BLaER1 treated with 17β-estradiol and CSF1 and Interleukin-3, amounts not matched to agents 10 nM and 100 nM (cell line): ENCODE measurements around the gene TRNP1.

Experiments used
- H3K27ac ChIP-seq, 11 experiments: shearing (Covaris generic); formaldehyde crosslinking; 2 replicates each; pipeline ENCODE4 v1.8.1; 2022
- H3K27me3 ChIP-seq, 11 experiments: shearing (Covaris generic); formaldehyde crosslinking; 2 replicates each; pipeline ENCODE4 v1.8.1; 2022
- H3K36me3 ChIP-seq, 11 experiments: shearing (Covaris generic); formaldehyde crosslinking; 2 replicates each; pipeline ENCODE4 v1.8.1; 2022
- H3K4me1 ChIP-seq, 10 experiments: shearing (Covaris generic); formaldehyde crosslinking; 2 replicates each; pipeline ENCODE4 v1.8.1; 2022
- H3K4me2 ChIP-seq, 11 experiments: shearing (Covaris generic); formaldehyde crosslinking; 2 replicates each; pipeline ENCODE4 v1.8.1; 2022
- H3K4me3 ChIP-seq, 10 experiments: shearing (Covaris generic); formaldehyde crosslinking; 2 replicates each; pipeline ENCODE4 v1.8.1; 2022
- H3K9ac ChIP-seq, 11 experiments: shearing (Covaris generic); formaldehyde crosslinking; 2 replicates each; pipeline ENCODE4 v1.8.1; 2022
- H3K9me3 ChIP-seq, 11 experiments: shearing (Covaris generic); formaldehyde crosslinking; replicated peaks in 1 of 11; 2 replicates each; pipeline ENCODE4 v1.8.1; 2022
- H4K20me1 ChIP-seq, 11 experiments: shearing (Covaris generic); formaldehyde crosslinking; 2 replicates each; pipeline ENCODE4 v1.8.1; 2022
- Cebpa-rat ChIP-seq, 11 experiments: shearing (Covaris generic); IDR thresholded peaks; 2 replicates each; pipeline ENCODE4 v1.8.1; 2022

The TRNP1 gene

GRCh38 chr1:26994787-26995517 is 1.5 kb downstream of the TRNP1 start:
- no peaks in the 10 kb centered on the region for H3K9me3 ChIP-seq
- H3K9ac ChIP-seq = peak overlapping the region in 9 of 11 experiments; percentile 56 to 75 (median 70); a peak in 12 of 22 replicates
- peak overlapping the region; percentile 89 to 100 (median 99) for H3K4me2 ChIP-seq
- peaks cover 38 to 73% (median 58%) of the 10 kb centered on the region in 10 experiments for H3K4me1 ChIP-seq
- H3K4me3 ChIP-seq = peak overlapping the region; percentile 58 to 82 (median 74)
- no peaks in the 10 kb centered on the region for H3K36me3 ChIP-seq
- H3K27me3 ChIP-seq = peaks cover 43 to 56% (median 48%) of the 10 kb centered on the region in 11 experiments
- TF ChIP-seq Cebpa-rat (IDR thresholded peaks at IDR 0.05) = no peak
- H3K27ac ChIP-seq = no peak overlapping the region
- peaks cover 0 to 26% (median 9%) of the 10 kb centered on the region in 11 experiments; a peak in 8 of 22 replicates for H4K20me1 ChIP-seq

DNA sequence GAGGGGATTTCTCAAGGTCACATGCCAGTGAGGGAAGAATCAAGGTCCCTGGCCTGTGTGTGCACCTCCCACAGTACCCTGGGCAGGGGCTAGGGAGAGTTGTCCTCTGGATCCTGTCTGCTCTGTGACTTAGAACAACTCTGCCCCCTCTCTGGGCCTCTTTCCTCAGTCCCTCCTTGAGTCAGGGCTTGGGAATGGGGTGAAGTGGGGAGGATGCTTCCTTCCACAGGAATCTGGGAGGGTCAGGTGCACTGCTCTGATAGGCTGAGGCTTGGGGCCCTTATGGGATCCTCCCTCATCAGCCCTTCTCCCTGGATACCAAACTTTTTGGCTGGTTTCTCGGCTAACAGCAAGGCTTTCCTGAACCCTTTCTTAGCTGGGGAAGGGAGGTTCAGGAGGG is 2.5 kb downstream of the TRNP1 start:
- H3K9ac ChIP-seq = no peak overlapping the region
- TF ChIP-seq Cebpa-rat (IDR thresholded peaks at IDR 0.05) = no peak
- peaks cover 0 to 26% (median 9%) of the 10 kb centered on the region in 11 experiments; a peak in 8 of 22 replicates for H4K20me1 ChIP-seq
- no peak overlapping the region for H3K27ac ChIP-seq
- peaks cover 43 to 56% (median 48%) of the 10 kb centered on the region in 11 experiments for H3K27me3 ChIP-seq
- H3K4me2 ChIP-seq = no peak overlapping the region
- H3K4me1 ChIP-seq = peaks cover 47 to 74% (median 65%) of the 10 kb centered on the region in 10 experiments
- no peaks in the 10 kb centered on the region for H3K9me3 ChIP-seq
- no peaks in the 10 kb centered on the region for H3K36me3 ChIP-seq
- no peak overlapping the region for H3K4me3 ChIP-seq

- TF ChIP-seq Cebpa-rat (IDR thresholded peaks at IDR 0.05) = no peak
- no peak overlapping the region for H3K9ac ChIP-seq
- no peak overlapping the region; a peak in 1 of 22 replicates for H3K4me2 ChIP-seq
- H3K4me1 ChIP-seq = peaks cover 47 to 74% (median 67%) of the 10 kb centered on the region in 10 experiments
- H3K9me3 ChIP-seq = no peaks in the 10 kb centered on the region
- no peaks in the 10 kb centered on the region for H3K36me3 ChIP-seq
- no peak overlapping the region for H3K4me3 ChIP-seq
- peaks cover 43 to 55% (median 48%) of the 10 kb centered on the region in 11 experiments for H3K27me3 ChIP-seq
- peaks cover 0 to 26% (median 9%) of the 10 kb centered on the region in 11 experiments; a peak in 8 of 22 replicates for H4K20me1 ChIP-seq
- H3K27ac ChIP-seq = no peak overlapping the region
Measured at GRCh38 chr1:26996665-26997064, 3.2 kb downstream of the TRNP1 start.

DNA sequence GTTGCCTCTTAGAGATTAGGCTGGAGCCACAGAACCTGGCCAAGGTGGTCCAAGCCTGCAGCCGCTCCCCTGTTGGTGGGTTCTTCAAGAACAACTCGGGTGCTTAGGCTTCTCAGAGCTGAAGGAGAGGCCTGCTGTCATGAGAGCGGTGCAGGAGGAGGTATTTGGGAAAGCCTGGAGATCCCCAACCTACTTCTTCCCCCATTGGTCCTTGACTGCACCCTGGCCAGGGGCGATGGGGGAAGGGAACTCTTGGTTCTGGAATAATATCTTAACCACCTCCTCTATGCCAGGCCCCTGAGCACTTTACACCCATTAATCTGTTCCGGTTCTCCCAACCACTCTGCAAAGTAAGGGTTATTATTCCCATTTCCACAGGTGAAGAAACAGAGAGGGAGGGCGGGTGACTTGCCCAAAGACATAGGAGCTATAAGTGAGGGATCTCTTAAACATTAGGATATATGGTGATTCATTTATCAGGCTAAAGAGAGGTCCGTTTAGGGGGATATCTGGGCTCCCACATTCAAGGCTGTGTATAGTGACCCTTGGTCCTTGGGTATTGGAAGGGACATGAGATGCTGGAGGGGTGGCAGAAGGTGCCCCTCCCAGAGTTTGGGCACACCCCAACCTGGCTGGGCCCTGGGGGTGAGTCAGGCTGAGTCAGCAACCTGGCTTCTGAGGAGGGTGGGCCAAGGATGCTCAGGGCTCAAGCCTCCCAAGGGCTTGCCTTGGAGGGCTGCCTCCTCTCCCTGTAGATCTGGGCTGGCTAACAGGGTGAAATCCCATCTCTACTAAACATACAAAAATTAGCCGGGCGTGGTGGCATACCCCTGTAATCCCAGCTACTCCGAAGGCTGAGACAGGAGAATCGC is 5.2 kb downstream of the TRNP1 start:
- Histone ChIP-seq H3K27ac (peak overlapping the region in 2 of 11 experiments; percentile 41 to 50; a peak in 2 of 22 replicates), H3K4me1 (peaks cover 48 to 80% (median 75%) of the 10 kb centered on the region in 10 experiments)

GRCh38 chr1:26999440-26999987 is 6.0 kb downstream of the TRNP1 start:
- no peaks in the 10 kb centered on the region for H3K36me3 ChIP-seq
- H3K27ac ChIP-seq = peak overlapping the region in 1 of 11 experiments; percentile 87; a peak in 2 of 22 replicates
- H3K4me3 ChIP-seq = no peak overlapping the region
- H3K9me3 ChIP-seq = no peaks in the 10 kb centered on the region
- no peak for TF ChIP-seq Cebpa-rat (IDR thresholded peaks at IDR 0.05)
- peaks cover 0 to 22% (median 7%) of the 10 kb centered on the region in 11 experiments; a peak in 8 of 22 replicates for H4K20me1 ChIP-seq
- H3K4me2 ChIP-seq = peak overlapping the region in 9 of 11 experiments; percentile 80 to 93 (median 90); a peak in 18 of 22 replicates
- H3K9ac ChIP-seq = no peak overlapping the region
- H3K27me3 ChIP-seq = peaks cover 26 to 31% (median 29%) of the 10 kb centered on the region in 11 experiments
- peaks cover 53 to 82% (median 75%) of the 10 kb centered on the region in 10 experiments for H3K4me1 ChIP-seq

More for the DNA sequence above, 5.2 kb downstream of the TRNP1 start:
- Histone ChIP-seq H3K4me2 (peak overlapping the region; percentile 68 to 93 (median 89)), H3K36me3 (no peaks in the 10 kb centered on the region), H3K9ac (peak overlapping the region in 1 of 11 experiments; percentile 47; a peak in 1 of 22 replicates), H3K9me3 (no peaks in the 10 kb centered on the region), H3K27me3 (peaks cover 34 to 39% (median 38%) of the 10 kb centered on the region in 11 experiments), H3K4me3 (no peak overlapping the region), H4K20me1 (peaks cover 0 to 26% (median 9%) of the 10 kb centered on the region in 11 experiments; a peak in 8 of 22 replicates)
- TF ChIP-seq Cebpa-rat (IDR thresholded peaks at IDR 0.05) = no peak

DNA sequence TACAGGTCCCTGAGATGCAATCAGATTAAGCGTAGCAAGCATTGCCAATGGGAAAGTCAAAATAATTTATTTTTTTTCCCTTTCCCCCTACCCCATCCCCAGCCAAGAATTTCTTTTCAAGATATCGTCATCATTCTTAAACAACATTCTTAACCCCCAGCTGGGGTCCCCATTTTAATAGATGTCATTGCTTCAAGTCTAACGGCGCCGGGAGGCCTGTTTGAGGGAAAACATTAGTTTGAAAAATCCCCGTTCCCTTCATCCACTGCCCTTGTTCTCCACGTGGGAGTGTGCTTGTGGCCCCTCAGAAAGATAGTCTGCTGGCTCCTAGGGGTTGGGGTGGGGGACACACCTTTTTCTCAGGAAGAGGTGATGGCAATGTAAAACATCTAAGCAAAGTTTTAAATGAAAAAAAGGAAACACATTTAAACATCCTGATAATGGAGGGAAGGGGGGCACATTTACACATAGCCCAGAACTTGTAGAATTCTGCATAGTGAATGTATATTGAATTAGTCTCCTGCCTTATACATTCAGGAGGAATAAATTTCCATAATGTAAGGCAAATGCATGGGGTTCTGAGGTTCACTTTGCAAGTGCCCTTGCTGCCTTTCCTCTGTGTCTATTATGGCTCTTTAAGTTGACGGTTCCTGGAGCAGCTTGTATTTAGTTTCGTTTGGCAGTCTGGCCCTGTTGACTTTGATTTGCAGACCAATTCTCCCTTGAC is 6.8 kb downstream of the TRNP1 start:
- Histone ChIP-seq H3K9ac (peak overlapping the region in 5 of 11 experiments; percentile 11 to 74 (median 71); a peak in 8 of 22 replicates), H4K20me1 (peaks cover 0 to 15% (median under 1%) of the 10 kb centered on the region in 11 experiments; a peak in 7 of 22 replicates), H3K4me1 (peaks cover 59 to 82% (median 78%) of the 10 kb centered on the region in 10 experiments), H3K9me3 (no peaks in the 10 kb centered on the region), H3K27ac (peak overlapping the region in 9 of 11 experiments; percentile 60 to 89 (median 83); a peak in 17 of 22 replicates), H3K4me2 (peak overlapping the region; percentile 80 to 93 (median 89)), H3K36me3 (no peaks in the 10 kb centered on the region), H3K4me3 (peak overlapping the region in 1 of 10 experiments; percentile 20; a peak in 1 of 20 replicates), H3K27me3 (peaks cover 18 to 23% (median 22%) of the 10 kb centered on the region in 11 experiments)
- no peak for TF ChIP-seq Cebpa-rat (IDR thresholded peaks at IDR 0.05)

DNA sequence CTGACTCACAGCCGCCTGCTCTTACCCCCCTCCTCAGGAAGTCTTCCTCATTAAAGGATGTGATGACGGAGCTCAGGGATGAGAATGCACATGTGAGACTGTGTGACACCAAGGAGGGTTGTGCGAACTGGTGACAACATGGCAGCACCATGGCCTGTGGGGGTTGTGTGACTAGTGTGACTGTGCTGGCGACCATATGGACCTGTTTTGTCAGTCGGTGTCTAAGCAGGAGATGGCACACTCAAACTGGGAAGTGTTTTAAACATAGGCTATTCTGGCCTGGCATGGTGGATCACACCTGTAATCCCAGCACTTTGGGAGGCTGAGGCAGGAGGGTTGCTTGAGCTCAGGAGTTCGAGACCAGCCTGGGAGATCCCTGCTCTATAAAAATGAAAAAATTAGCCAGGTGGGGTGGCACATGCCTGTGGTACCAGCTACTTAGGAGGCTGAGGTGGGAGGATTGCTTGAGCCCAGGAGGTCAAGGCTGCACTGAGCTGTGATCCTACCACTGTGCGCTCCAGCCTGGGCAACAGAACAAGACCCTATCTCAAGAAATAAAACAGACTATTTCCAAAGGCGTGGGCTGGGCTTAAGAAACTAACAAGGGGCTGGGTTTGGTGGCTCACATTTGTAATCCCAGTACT is 7.4 kb downstream of the TRNP1 start:
- peaks cover 11 to 16% (median 15%) of the 10 kb centered on the region in 11 experiments for H3K27me3 ChIP-seq
- H3K4me3 ChIP-seq = peak overlapping the region in 8 of 10 experiments; percentile 1 to 54 (median 34); a peak in 9 of 20 replicates
- peak overlapping the region in 10 of 11 experiments; percentile 28 to 74 (median 68); a peak in 18 of 22 replicates for H3K9ac ChIP-seq
- peaks cover 0 to 10% (median 0%) of the 10 kb centered on the region in 11 experiments; a peak in 4 of 22 replicates for H4K20me1 ChIP-seq
- H3K4me2 ChIP-seq = peak overlapping the region; percentile 80 to 93 (median 89)
- no peak for TF ChIP-seq Cebpa-rat (IDR thresholded peaks at IDR 0.05)
- H3K36me3 ChIP-seq = no peaks in the 10 kb centered on the region
- H3K9me3 ChIP-seq = no peaks in the 10 kb centered on the region
- peak overlapping the region; percentile 55 to 89 (median 82); a peak in 21 of 22 replicates for H3K27ac ChIP-seq
- H3K4me1 ChIP-seq = peaks cover 62 to 89% (median 85%) of the 10 kb centered on the region in 10 experiments
